Fibroblast of skin of scalp (primary cell): ENCODE results near the gene MALT1.
A peak's percentile ranks its signal among the peaks of the same experiment; 100 is the strongest.

Experiments
- DNase-seq: peaks from one replicate; pipeline ENCODE4 v3.0.0-alpha.2; 2013

Gene MALT1

GRCh38 chr18:58694221-58694620 lies 23.0 kb downstream of the MALT1 start:
- no peak for DNase-seq

- no peak for DNase-seq
Measured at GRCh38 chr18:58694720-58695468, 23.6 kb downstream of the MALT1 start.

- DNase-seq = no peak
Measured at GRCh38 chr18:58695772-58696171, 24.5 kb downstream of the MALT1 start.

- no peak for DNase-seq
Measured at GRCh38 chr18:58697146-58697545, 25.9 kb downstream of the MALT1 start.

GRCh38 chr18:58698701-58699193 lies 27.5 kb downstream of the MALT1 start:
- DNase-seq = no peak

GRCh38 chr18:58699551-58699950 lies 28.3 kb downstream of the MALT1 start:
- no peak for DNase-seq

GRCh38 chr18:58700209-58700608 lies 28.9 kb downstream of the MALT1 start:
- no peak for DNase-seq

GRCh38 chr18:58712930-58713329 lies 41.7 kb downstream of the MALT1 start:
- no peak for DNase-seq

- no peak for DNase-seq
Measured at GRCh38 chr18:58714259-58714658, 43.0 kb downstream of the MALT1 start.

- DNase-seq = no peak
Measured at GRCh38 chr18:58714821-58715220, 43.6 kb downstream of the MALT1 start.

GRCh38 chr18:58715540-58715939 lies 44.3 kb downstream of the MALT1 start:
- DNase-seq = no peak

- DNase-seq = peak; percentile 53
Measured at GRCh38 chr18:58716060-58716756, 44.9 kb downstream of the MALT1 start.

GRCh38 chr18:58721566-58722239 lies 50.4 kb downstream of the MALT1 start:
- peak; percentile 65 for DNase-seq

- DNase-seq = peak; percentile 4
Measured at GRCh38 chr18:58723810-58724602, 52.7 kb downstream of the MALT1 start.

- no peak for DNase-seq
Measured at GRCh38 chr18:58726671-58727070, 55.4 kb downstream of the MALT1 start.

- peak; percentile 31 for DNase-seq
Measured at GRCh38 chr18:58727776-58728500, 56.7 kb downstream of the MALT1 start.

- DNase-seq = no peak
Measured at GRCh38 chr18:58728719-58729118, 57.5 kb downstream of the MALT1 start.

GRCh38 chr18:58730618-58731017 lies 59.4 kb downstream of the MALT1 start:
- DNase-seq = no peak

GRCh38 chr18:58732471-58732870 lies 61.2 kb downstream of the MALT1 start:
- DNase-seq = no peak

GRCh38 chr18:58733866-58734265 lies 62.6 kb downstream of the MALT1 start:
- DNase-seq = no peak

GRCh38 chr18:58738322-58738721 lies 67.1 kb downstream of the MALT1 start:
- no peak for DNase-seq

GRCh38 chr18:58745914-58746313 lies 74.6 kb downstream of the MALT1 start:
- no peak for DNase-seq
